Neural cell (in vitro differentiated cells): ENCODE results near the gene OXER1.

Experiments used
- EZH2 ChIP-seq: fragments of 200-600, 300-800 bp; shearing (Covaris generic), sonication (generic); IDR thresholded peaks from 2 replicates; pipeline ENCODE4 v1.6.1; 2014; ENCODE audit warnings: antibody characterized with exemption, low read length, borderline replicate concordance, mild to moderate bottlenecking; ENCODE audit not compliant: insufficient read depth, poor library complexity, severe bottlenecking
- POLR2AphosphoS5 ChIP-seq: IDR thresholded peaks from 2 replicates; pipeline ENCODE4 v1.6.1; 2012
- SMC3 ChIP-seq: fragments of 450-650 bp; conservative IDR thresholded peaks from 2 replicates; pipeline ENCODE4 v1.6.1; 2014; ENCODE audit warnings: antibody characterized with exemption, mild to moderate bottlenecking, moderate library complexity; ENCODE audit not compliant: poor library complexity
- TF ChIP-seq, protein P1 (sequence below): fragments of 450-650 bp; IDR thresholded peaks from 2 replicates; pipeline ENCODE4 v1.5.1; 2014; ENCODE audit warnings: antibody characterized with exemption, mild to moderate bottlenecking, moderate library complexity; ENCODE audit not compliant: poor library complexity, severe bottlenecking

DNA sequence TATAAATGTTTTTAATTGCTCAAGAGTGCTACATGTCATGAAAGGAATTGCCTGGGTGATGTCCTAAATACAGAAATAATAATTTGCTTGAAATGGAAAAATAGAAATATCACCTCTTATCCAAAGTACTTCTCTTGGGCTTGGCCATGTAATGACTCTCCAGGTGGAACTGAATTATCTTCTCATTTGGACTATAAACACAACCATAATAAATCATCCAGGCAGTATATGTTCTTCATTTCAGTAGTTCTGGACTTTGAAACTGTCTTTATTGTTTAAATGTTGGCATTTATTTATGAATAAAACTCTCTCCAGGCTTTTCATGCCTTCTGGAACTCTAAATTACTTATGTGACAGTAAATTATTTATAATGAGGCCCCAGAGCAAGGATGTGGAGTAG lies 40.5 kb downstream of the OXER1 start:
- TF ChIP-seq, protein P1, sequence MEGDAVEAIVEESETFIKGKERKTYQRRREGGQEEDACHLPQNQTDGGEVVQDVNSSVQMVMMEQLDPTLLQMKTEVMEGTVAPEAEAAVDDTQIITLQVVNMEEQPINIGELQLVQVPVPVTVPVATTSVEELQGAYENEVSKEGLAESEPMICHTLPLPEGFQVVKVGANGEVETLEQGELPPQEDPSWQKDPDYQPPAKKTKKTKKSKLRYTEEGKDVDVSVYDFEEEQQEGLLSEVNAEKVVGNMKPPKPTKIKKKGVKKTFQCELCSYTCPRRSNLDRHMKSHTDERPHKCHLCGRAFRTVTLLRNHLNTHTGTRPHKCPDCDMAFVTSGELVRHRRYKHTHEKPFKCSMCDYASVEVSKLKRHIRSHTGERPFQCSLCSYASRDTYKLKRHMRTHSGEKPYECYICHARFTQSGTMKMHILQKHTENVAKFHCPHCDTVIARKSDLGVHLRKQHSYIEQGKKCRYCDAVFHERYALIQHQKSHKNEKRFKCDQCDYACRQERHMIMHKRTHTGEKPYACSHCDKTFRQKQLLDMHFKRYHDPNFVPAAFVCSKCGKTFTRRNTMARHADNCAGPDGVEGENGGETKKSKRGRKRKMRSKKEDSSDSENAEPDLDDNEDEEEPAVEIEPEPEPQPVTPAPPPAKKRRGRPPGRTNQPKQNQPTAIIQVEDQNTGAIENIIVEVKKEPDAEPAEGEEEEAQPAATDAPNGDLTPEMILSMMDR, result no peak
- TF ChIP-seq EZH2 (no peak), SMC3 (no peak), POLR2AphosphoS5 (no peak)
